GM20431 (cell line): ENCODE data around the gene LNPEP.

Source experiments
- in situ Hi-C: fragments of 300-500 bp; cut with MseI, MboI; formaldehyde crosslinking; loops from one replicate; pipeline ENCODE4 v1.15.0; 2020; ENCODE audit warnings: low sequenced_read_pairs; ENCODE audit not compliant: unreplicated experiment

The LNPEP gene

GRCh38 chr5:96935559-96936430 is at the start of gene LNPEP:
TSS of gene LNPEP (plus strand) at chr5:96936080. CDS start at chr5:96936156, 76 bp downstream.
- in situ Hi-C loops = no loop called here

DNA sequence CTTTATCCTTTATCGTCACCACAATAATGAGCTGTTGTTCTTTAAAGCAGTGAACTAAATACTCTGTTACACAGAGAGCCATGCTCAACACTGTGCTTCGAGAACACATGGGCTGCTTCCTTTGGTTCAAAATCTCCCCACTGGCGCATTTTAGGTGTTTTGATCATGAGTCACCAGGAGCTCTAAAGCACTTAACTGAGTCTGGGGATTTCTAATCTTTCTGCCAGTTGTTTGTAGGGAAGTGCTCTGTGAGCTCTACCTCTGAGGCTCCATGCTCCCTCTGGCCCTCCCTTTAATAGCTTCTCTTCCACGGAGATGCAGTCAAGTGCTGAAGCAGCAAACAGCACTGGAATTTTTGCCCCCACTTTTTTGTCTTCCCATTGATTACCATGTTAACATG is 42.5 kb upstream of the LNPEP start:
- in situ Hi-C loops = no loop called here

DNA sequence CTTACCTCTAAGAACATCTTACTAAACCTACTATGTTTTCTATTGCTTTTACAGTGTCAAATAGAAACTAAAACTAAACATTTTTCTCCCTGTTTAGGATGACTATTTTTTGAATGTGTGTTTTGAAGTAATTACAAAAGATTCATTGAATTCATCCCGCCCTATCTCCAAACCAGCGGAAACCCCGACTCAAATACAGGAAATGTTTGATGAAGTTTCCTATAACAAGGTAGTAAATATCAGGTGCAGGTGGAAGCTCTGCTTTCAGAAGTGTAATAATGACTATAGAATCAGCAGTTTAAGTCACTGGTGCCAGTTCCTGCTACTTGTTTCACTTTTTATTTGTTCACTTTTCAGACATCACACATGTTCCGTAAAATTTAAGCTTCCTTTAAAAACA is 39.6 kb upstream of the LNPEP start:
- in situ Hi-C loops = no loop called here

GRCh38 chr5:96896806-96897205 is 39.1 kb upstream of the LNPEP start:
- in situ Hi-C loops = no loop called here

GRCh38 chr5:96901384-96901783 is 34.5 kb upstream of the LNPEP start:
- in situ Hi-C loops = no loop called here

DNA sequence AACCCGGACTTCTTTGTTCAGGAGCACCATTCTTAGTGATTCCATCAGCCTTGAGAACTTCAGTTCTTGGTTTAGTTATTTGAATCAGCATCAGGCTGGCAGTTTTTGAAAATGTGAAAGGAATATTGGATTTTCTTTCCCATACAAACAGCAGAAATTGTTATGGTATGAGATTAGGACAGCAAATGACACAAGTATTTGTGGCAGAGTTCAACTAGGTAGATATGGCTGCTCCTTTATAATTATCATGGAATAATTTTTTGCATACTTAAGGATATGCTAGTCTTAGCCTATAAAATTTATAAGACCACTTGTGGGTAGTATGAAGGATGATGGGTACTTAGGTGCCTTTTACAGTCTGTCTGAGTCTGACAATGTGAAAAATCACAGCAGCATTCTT is 34.0 kb upstream of the LNPEP start:
- in situ Hi-C loops = no loop called here

DNA sequence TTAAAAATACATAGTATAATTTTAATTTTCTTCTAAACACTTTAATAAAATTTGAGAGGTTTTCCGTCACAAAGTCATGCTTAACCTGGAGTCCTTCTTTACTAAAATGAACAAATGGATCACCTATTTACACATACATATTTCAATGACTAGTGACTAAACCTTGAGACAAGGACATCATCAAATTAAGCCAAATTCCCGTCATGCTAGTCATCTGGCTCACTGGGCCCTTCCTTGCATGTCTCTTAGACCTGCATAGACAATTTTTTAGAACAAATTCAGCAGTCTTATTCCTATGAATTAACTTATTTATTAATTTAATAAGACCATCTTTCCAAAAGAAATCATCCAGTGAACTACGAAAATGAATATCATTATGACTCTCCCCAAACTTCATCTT is 33.0 kb upstream of the LNPEP start:
- in situ Hi-C loops = no loop called here

- in situ Hi-C loops = no loop called here
Measured at GRCh38 chr5:96903300-96903699, 32.6 kb upstream of the LNPEP start.

GRCh38 chr5:96904054-96904931 is 31.6 kb upstream of the LNPEP start:
- in situ Hi-C loops = no loop called here

- in situ Hi-C loops = no loop called here
Measured at GRCh38 chr5:96905864-96906263, 30.0 kb upstream of the LNPEP start.

DNA sequence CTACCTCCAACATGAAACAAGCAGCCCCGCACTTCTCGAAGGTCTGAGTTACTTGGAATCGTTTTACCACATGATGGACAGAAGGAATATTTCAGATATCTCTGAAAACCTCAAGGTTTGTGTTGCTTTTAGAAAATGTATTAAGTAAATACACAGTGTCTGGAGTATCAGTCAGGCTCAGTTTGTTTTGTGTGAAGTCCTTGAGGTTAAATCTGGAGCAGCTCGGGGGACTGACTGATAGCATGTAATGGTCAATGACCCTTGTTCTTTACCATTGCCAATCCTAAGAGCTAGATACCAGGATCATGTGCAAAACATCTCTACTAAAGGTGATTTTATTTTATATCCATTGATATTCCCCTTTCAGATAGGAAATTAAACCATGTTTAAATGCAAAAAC is 26.9 kb upstream of the LNPEP start:
- in situ Hi-C loops = no loop called here

GRCh38 chr5:96909435-96909834 is 26.4 kb upstream of the LNPEP start:
- in situ Hi-C loops = no loop called here

DNA sequence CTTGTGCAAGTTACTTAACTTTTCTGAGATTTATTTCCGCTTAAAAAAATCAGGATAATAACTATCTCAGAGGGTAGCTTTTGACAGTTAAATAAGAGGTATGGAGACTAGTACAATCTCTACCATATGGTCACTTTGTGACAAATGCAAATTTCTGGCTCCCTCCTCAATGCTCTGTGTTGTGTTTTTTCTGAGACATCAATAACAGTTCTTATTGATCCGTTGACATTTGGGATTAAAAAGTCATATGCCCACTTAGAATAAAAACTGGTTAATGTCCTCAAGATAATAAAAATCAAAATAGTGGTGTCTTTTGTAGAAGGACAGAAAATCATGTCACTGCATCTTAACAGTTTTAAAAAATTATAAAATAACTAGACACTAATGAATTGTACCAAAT is 24.7 kb upstream of the LNPEP start:
- in situ Hi-C loops = no loop called here

DNA sequence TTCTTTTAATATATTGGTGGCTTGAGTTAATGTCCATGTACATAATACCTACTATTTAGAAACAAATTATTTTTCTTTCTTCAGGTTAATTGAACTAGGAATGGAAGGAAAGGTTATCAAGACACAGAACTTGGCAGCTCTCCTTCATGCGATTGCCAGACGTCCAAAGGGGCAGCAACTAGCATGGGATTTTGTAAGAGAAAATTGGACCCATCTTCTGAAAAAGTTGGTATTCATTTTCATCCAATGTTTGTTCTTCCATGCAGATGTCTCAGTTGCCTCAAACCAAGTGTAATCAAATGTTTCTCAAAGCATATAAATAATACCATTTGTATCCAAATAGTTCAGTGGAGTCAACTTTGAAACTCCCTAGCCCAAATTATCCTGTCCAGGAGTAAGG is 22.6 kb upstream of the LNPEP start:
- in situ Hi-C loops = no loop called here

- in situ Hi-C loops = no loop called here
Measured at GRCh38 chr5:96919754-96920197, 16.1 kb upstream of the LNPEP start.

DNA sequence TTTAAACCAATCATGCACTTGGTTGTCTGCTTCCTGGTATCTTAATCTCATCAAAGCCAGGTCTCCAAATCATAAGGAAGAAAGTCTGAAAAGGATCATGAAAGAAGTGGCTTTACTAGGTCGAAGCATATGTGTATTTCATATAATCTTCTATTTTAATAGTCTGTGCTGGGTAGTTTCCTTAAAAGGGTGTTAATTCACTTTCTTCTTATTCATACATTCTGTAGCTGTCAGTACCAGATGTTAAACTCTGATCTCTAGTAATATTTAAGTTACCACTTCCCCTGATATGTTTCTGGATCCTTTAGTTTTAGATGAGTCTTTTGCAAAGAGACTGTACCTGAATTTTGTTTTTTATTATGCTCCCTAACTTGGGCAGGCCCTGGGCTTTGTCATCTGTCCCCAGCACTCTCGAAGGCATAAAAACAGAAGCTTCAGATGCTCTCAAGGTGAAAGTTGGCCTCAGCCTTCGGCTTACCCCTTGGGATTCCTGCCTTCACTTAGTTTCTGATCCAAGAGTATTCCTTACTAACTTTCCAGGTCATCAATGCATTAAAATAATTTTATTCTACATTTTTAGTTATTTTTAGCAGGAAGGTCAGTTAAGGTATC is 15.0 kb upstream of the LNPEP start:
- in situ Hi-C loops = no loop called here

DNA sequence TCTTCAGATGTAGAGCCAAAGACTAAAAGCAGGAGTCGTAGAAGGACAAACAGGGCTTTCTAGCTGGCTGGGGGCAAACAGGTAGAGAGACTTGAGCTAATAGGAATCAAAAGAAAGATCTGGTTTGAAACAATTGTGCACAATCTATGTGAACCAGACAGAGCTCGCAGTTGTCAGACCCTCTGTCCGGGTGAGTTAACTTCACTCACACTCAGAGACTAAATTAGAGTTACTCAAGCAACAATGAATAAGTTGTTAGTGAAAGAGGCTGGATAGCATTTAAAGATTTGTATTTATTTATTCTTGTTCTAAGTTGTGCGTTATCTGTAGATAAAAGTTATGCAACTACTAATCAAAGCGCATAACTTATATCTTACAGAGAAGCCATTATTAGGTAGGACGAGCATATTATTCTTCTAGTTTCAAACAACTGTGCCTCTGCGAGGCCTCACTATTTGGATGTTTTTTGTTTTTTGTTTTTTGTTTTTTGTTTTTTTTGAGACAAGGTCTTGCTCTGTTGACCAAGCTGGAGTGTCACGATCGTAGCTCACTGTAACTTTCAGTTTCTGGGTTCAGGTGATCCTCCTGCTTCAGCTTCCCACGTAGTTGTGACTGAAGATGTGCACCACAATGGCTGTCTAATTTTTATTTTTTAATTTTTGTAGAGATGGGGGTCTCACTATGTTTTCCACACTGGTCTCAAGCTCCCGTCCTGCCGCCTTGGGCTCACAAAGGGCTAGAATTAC is 13.2 kb upstream of the LNPEP start:
- in situ Hi-C loops = no loop called here

DNA sequence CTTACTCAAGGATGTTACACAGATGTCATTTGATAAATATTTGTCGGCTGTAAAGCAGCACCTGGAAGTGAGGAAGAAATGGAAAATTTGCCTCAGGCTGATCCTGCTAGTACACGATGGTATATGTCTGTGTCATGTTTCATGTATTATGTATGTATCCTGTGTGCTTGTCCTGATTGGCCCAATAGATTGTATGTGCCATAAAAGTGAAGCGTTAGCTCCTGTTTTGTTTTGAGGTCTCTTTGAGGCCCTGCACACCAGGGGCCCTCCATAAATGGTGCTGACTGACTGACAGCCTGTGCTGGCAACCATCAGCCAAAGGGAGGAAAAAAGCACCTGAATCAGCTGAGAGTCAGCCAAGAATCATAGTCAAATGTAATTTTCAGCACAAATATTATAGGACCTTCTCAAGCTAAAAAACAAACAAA is 11.8 kb upstream of the LNPEP start:
- in situ Hi-C loops = no loop called here

DNA sequence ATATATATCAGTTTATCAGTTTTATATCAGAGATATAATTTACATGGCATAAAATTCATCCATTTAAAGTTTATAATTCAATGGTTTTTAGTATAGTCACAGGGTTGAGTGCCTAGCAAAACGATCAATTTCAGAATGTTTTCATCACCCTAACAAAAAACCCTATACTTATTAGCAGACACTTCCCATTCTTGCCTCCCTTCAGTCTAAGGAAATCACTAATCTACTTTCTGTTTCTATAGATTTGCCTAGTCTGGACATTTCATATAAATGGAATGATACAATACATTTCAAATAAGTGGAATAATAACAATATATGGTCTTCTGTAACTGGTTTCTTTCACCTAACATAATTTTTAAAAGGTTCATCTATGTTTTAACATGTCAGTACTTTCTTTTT is 9.6 kb upstream of the LNPEP start:
- in situ Hi-C loops = no loop called here

GRCh38 chr5:96927008-96927407 is 8.9 kb upstream of the LNPEP start:
- in situ Hi-C loops = no loop called here
